AG04449 (cell line): Measurements from ENCODE around the gene NSUN7.
"Not testable (repeated sequence)": the region's sequence is repeated elsewhere in the genome, so short reads cannot be mapped to it uniquely, and the experiment has no call there.

ENCODE experiments used
- CTCF ChIA-PET: fragments of 350-600 bp; formaldehyde crosslinking; extraction: SDS; loops from one replicate; lab custom pipeline; 2021; ENCODE audit warnings: antibody characterized with exemption; lab: Yijun Ruan, JAX
- POLR2A ChIA-PET: fragments of 400-600, 350-600 bp; formaldehyde crosslinking; extraction: SDS; loops from one replicate; lab custom pipeline; 2020; ENCODE audit warnings: antibody characterized with exemption, inconsistent platforms; lab: Yijun Ruan, JAX
- DNase-seq: peaks from one replicate; pipeline ENCODE4 v3.0.0-alpha.2; 2010; ENCODE audit warnings: low read depth, low spot score
- H3K4me3 ChIP-seq: 2 replicates; pipeline ENCODE4 v1.5.1; 2011; ENCODE audit warnings: low read depth, mild to moderate bottlenecking, control low read depth, low read length
- CTCF ChIP-seq: IDR thresholded peaks from one replicate; pipeline ENCODE4 v1.5.1; 2011; ENCODE audit warnings: mild to moderate bottlenecking, moderate library complexity, low read length, control low read depth, inconsistent platforms; ENCODE audit not compliant: insufficient read depth; ENCODE audit errors: missing control alignments

NSUN7 gene

DNA sequence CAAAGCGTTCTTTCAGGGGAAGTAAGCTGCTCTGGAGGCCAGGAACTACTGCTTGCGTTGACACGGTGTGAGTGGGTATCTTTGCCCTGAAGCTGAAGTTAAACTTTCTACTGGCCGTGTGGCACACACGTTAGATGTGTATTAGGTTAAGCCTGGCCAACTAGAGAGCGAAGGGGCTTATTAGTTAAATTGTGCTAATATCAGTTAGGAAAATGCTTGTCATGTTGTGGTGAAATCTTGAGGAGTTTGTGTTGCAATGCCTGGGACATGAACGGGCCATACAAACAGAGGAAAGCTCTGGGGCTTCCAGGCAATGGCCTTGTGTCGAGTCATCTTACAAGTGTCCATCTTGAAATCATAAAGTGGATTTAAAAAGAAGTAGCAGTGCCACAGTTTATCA lies 62.6 kb downstream of the NSUN7 start:
- no peak for DNase-seq
- CTCF ChIA-PET, result interaction anchor here (1.1 to 1.4 kb wide), 2 partner anchors 28 to 85 kb away, joined by 3 to 4 read pairs; no protein-coding TSS in a partner anchor
- no peak overlapping the region for H3K4me3 ChIP-seq
- POLR2A ChIA-PET, result no interaction called here
- TF ChIP-seq CTCF, result no peak

- no peak for DNase-seq
- no peak for TF ChIP-seq CTCF
- CTCF ChIA-PET, result interaction anchor here (1.4 kb wide), 1 partner anchor 28 kb away, joined by 4 read pairs; no protein-coding TSS in a partner anchor
- POLR2A ChIA-PET, result no interaction called here
- no peak overlapping the region for H3K4me3 ChIP-seq
These were observed 63.1 kb downstream of the NSUN7 start for GRCh38 chr4:40812856-40813255.

- H3K4me3 ChIP-seq, DNase-seq, POLR2A ChIA-PET: not testable (repeated sequence)
- CTCF ChIA-PET, result interaction anchor here (1.4 kb wide), 2 partner anchors 23 to 80 kb away, joined by 3 to 6 read pairs; no protein-coding TSS in a partner anchor
These were observed 67.4 kb downstream of the NSUN7 start for GRCh38 chr4:40817157-40817556.

- ChIA-PET CTCF (interaction anchor here (2.4 kb wide), 1 partner anchor 21 kb away, joined by 12 read pairs; no protein-coding TSS in a partner anchor), POLR2A (no interaction called here)
- no peak overlapping the region for H3K4me3 ChIP-seq
- TF ChIP-seq CTCF, result no peak
- DNase-seq, result no peak
These were observed 70.3 kb downstream of the NSUN7 start for GRCh38 chr4:40820101-40820500.

- DNase-seq, result no peak
- H3K4me3 ChIP-seq, result no peak overlapping the region
- POLR2A ChIA-PET, result no interaction called here
- no peak for TF ChIP-seq CTCF
- CTCF ChIA-PET, result interaction anchor here (3.7 kb wide), 1 partner anchor 18 kb away, joined by 16 read pairs; no protein-coding TSS in a partner anchor
These were observed 72.8 kb downstream of the NSUN7 start for GRCh38 chr4:40822420-40823166.

DNA sequence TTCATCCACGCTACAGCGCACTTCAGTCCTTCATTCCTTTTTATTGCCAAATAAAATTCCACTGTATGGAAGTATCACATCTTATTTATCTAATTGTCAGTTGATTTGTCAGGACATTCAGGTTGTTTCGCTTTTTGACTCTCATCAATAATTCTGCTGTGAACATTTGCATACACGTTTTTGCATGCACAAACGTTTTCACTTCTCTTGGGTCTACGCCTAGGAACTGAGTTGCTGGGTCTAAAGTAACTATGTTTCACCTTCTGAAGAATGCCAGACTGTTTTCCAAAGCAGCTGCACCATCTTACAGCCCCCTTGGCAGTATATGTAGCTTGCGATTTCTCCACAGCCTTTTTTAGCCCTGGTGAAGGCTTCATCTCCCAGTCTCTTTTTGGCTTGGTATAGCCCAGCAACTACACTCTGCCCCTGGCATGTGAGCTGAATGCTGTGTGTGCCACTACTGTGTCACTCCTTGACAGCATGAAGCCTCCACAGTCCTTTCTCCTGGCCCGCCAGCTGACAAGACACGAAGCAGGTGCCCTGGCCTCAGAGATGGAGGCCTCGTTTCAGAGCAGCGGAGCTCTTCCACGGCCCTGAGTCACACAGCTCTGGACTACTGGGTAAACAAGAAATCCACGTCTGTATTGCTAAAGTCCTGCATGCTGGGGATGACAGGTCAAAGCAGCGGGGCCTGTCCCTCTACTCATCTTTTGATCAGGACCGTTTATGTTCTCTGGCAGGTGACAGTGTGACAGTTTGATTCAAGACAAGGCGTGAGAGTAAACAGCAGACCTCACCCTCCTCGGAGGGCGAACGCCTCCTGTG lies 75.5 kb downstream of the NSUN7 start:
- no peak overlapping the region for H3K4me3 ChIP-seq
- no peak for TF ChIP-seq CTCF
- DNase-seq, result no peak
- ChIA-PET CTCF (interaction anchor here (0.9 to 3.7 kb wide), 4 partner anchors 10 to 76 kb away, joined by 3 to 16 read pairs (median 4); no protein-coding TSS in a partner anchor), POLR2A (no interaction called here)
